Activated naive CD4-positive, alpha-beta T cell treated with anti-CD3 and anti-CD28 coated beads, Interleukin-2, amount 10 ng/mL, durations not matched to agents 7 days and 5 days (primary cell): Measurements from ENCODE around the gene GBA3.

ENCODE experiments used
- CTCF ChIA-PET: fragments of 350-600 bp; sonication (Branson Sonifier 250); formaldehyde crosslinking; loops from one replicate; lab custom pipeline; 2021; ENCODE audit warnings: antibody characterized with exemption; lab: Charles Lee
- DNase-seq: peaks from one replicate; pipeline ENCODE4 v3.0.0-alpha.2; 2020
- H3K27ac Mint-ChIP-seq: one replicate; pipeline ENCODE4 v1.8.0; 2021; ENCODE audit warnings: mild to moderate bottlenecking, moderate library complexity, mixed read lengths
- H3K27me3 Mint-ChIP-seq: one replicate; pipeline ENCODE4 v1.8.0; 2021; ENCODE audit warnings: mild to moderate bottlenecking, mixed read lengths
- H3K36me3 Mint-ChIP-seq: one replicate; pipeline ENCODE4 v1.8.0; 2021; ENCODE audit warnings: mixed read lengths
- H3K4me1 Mint-ChIP-seq: one replicate; pipeline ENCODE4 v1.8.0; 2021; ENCODE audit warnings: mixed read lengths
- H3K4me3 Mint-ChIP-seq: one replicate; pipeline ENCODE4 v1.8.0; 2021; ENCODE audit warnings: mild to moderate bottlenecking, moderate library complexity, mixed read lengths
- H3K9me3 Mint-ChIP-seq: one replicate; pipeline ENCODE4 v1.8.0; 2021; ENCODE audit warnings: mixed read lengths

Gene GBA3

DNA sequence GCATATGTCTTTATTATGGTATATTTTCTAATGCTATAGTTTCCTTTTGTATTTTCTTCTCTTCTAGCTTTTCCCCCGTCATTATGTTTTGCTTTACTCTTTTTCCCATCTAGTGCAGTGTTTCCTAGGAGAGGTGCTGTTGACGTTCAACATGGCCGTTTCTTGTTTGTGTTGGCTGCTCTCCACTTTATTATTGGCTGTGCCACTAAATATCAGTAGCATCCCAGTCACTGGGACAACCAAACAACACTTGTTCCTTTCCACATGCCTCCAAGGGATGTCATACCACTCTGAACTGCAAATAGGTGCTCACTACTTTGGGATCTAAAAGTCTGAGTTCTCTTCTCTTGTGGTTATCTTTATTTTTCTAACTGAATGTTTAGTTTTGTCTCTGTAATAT lies 26.5 kb downstream of the GBA3 start:
- Mint-ChIP-seq H3K27me3 (no peaks in the 10 kb centered on the region), H3K27ac (no peak overlapping the region), H3K9me3 (no peaks in the 10 kb centered on the region), H3K4me1 (no peaks in the 10 kb centered on the region), H3K36me3 (no peaks in the 10 kb centered on the region), H3K4me3 (no peak overlapping the region)
- CTCF ChIA-PET = no interaction called here
- DNase-seq = no peak

DNA sequence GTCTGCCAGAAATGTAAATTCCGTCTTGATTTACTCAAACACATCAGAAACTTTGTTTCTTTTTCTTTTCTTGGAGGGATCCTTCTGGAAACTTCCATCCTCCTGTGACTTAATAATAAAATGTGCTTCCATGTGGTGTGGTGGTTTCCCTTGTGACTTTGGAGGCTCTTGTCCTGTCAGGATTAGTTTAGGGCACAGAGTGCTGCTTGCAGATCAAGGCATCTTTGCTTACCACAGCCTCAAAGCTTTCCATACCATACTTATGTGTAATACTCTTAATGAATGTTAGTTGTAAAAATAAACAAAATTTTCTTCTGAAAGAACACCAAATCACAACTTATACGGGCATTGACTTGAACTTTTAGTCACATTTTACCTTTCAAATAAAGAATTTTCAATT lies 27.4 kb downstream of the GBA3 start:
- Mint-ChIP-seq H3K9me3 (no peaks in the 10 kb centered on the region), H3K36me3 (no peaks in the 10 kb centered on the region), H3K4me3 (no peak overlapping the region), H3K4me1 (no peaks in the 10 kb centered on the region), H3K27me3 (no peaks in the 10 kb centered on the region), H3K27ac (no peak overlapping the region)
- DNase-seq = no peak
- CTCF ChIA-PET = no interaction called here

DNA sequence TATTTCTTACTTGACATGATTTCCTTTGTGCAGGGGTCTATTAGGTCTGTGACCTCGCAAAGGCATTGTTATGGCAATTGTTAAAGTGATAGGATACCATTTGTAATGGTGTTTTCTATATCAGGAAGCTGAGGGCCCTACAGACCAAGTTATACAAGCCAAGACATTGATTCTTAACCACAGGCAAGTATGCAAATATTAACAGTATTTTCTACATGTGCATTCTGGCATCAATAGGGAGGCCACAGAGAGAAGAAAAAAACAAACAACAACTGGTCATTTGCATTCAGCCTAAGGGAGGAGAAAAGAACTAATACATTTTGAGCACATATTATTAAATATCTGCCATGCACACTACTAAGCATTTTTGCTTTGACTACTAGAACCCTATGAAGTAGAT lies 28.5 kb downstream of the GBA3 start:
- H3K36me3 Mint-ChIP-seq = no peaks in the 10 kb centered on the region
- H3K9me3 Mint-ChIP-seq = no peaks in the 10 kb centered on the region
- no peaks in the 10 kb centered on the region for H3K4me1 Mint-ChIP-seq
- H3K4me3 Mint-ChIP-seq = no peak overlapping the region
- CTCF ChIA-PET = interaction anchor here (0.7 kb wide), 1 partner anchor 123 kb away, joined by 4 read pairs; no protein-coding TSS in a partner anchor
- no peak overlapping the region for H3K27ac Mint-ChIP-seq
- DNase-seq = no peak
- no peaks in the 10 kb centered on the region for H3K27me3 Mint-ChIP-seq

DNA sequence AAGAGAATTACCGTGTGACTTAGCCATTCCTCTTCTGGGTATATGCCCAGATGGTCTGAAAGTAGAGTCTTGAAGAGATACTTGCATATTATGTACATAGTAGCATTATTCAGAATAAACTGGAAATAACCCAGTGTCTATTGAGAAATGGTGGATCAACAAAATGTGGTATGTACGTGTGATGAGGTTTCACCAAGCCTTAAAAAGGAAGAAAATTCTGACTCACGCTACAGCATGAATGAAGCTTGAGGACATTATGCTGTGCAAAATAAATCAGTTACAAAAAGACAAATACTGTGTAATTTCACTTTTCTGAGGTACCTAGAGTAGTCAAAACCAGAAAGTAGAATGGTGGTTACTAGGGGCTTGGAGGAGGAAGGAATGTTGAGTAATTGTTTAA lies 37.3 kb downstream of the GBA3 start:
- H3K27ac Mint-ChIP-seq = no peak overlapping the region
- H3K4me1 Mint-ChIP-seq = no peaks in the 10 kb centered on the region
- no peak overlapping the region for H3K4me3 Mint-ChIP-seq
- no peaks in the 10 kb centered on the region for H3K36me3 Mint-ChIP-seq
- CTCF ChIA-PET = no interaction called here
- H3K9me3 Mint-ChIP-seq = no peaks in the 10 kb centered on the region
- DNase-seq = no peak
- no peaks in the 10 kb centered on the region for H3K27me3 Mint-ChIP-seq

DNA sequence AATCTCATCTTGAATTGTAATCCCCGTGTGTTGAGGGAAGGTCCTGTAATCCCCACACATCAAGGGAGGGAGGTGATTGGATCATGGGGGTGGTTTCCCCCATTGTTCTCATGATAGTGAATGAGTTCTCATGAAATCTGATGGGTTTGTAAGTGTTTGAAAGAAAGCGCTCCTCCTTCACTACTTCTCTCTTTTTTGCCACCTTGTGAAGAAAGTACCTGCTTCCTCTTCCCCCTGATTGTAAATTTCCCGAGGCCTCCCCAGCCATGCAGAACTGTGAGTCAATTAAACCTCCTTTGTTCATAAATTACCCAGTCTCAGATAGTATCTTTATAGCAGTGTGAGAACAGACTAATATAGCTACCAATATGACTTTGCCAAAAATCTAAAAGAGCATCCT lies 41.1 kb downstream of the GBA3 start:
- no peak overlapping the region for H3K27ac Mint-ChIP-seq
- no peaks in the 10 kb centered on the region for H3K9me3 Mint-ChIP-seq
- no peaks in the 10 kb centered on the region for H3K4me1 Mint-ChIP-seq
- CTCF ChIA-PET = no interaction called here
- no peak overlapping the region for H3K4me3 Mint-ChIP-seq
- H3K27me3 Mint-ChIP-seq = no peaks in the 10 kb centered on the region
- DNase-seq = no peak
- no peaks in the 10 kb centered on the region for H3K36me3 Mint-ChIP-seq

DNA sequence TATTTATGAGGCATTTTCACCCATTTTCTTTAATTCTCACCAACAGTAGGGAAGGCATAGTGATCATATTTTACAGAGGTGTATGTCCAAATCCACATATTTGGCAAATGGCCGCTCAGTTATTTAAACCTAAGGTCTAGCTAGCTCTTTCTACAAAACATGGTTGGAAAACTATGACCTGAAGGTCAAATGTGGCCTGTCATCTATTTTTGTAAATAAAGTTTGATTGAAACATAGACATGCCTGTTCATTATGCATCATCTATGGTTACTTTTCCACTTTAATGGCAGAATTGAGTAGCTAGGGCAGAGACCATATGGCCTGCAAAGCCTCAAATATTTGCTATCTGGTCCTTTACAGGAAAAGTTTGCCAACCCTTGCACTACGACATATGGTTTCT lies 44.2 kb downstream of the GBA3 start:
- CTCF ChIA-PET = no interaction called here
- no peak for DNase-seq
- no peak overlapping the region for H3K27ac Mint-ChIP-seq
- H3K4me3 Mint-ChIP-seq = no peak overlapping the region
- H3K9me3 Mint-ChIP-seq = no peaks in the 10 kb centered on the region
- no peaks in the 10 kb centered on the region for H3K4me1 Mint-ChIP-seq
- no peaks in the 10 kb centered on the region for H3K27me3 Mint-ChIP-seq
- no peaks in the 10 kb centered on the region for H3K36me3 Mint-ChIP-seq

DNA sequence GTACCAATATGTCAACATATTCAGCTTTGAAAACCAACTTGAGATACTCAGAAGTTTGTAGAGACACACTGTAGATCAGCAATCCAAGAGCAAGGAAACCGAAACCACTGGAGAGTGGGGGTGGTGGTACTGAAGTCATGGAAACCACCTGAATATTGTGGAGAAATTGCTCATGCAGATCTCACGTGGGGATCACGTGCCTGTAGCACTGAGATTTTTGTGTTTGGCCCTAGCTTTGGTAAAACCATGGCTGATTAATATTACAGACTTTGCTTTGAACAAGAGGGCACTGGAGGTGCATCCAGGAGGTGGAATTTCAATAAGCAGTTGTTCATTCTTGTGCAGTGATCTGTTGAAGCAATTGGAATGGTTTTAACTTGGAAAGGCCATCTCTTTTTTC lies 47.2 kb downstream of the GBA3 start:
- Mint-ChIP-seq H3K27me3 (no peaks in the 10 kb centered on the region), H3K27ac (no peak overlapping the region), H3K36me3 (no peaks in the 10 kb centered on the region), H3K4me1 (no peaks in the 10 kb centered on the region), H3K9me3 (no peaks in the 10 kb centered on the region), H3K4me3 (no peak overlapping the region)
- CTCF ChIA-PET = no interaction called here
- no peak for DNase-seq

DNA sequence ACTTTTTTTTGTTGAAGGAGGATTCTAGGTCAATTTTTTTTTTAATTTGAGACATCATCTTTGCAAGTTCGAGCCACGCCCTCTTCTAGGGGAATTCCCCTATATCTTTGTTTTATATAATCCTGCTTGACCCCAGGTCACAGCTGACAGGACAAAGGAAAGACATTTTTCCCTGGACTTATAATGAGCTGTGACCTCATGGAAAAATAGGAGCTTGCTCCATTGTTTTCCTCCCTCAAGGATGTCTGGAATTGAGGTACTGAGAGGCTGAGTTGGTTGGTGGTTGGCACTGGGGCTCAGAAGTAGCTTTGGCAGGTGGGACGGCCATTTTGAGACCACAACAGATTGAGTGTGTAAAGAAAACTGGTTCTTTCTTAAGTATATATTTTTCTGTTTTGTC lies 49.0 kb downstream of the GBA3 start:
- Mint-ChIP-seq H3K27ac (no peak overlapping the region), H3K4me3 (no peak overlapping the region)
- CTCF ChIA-PET = no interaction called here

DNA sequence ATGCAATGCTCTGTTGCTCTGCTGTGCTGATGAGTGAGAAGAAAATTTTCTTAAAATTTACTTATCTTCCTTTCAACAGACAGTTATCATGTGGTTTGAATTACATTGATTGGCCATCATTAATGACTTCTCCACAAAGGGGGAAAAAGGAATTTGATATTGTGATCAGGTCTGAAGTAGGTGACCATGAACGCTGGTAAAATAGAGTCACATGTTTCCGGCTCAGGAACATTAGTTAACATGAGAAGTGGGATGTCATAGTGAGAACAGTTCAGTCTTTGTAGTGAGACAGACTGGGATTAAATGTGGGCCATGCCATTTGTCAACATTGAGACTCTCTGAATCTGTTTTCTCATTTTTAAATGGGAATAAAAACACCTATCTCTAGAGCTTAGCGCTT lies 50.6 kb downstream of the GBA3 start:
- Mint-ChIP-seq H3K4me1 (no peaks in the 10 kb centered on the region), H3K27ac (no peak overlapping the region), H3K36me3 (no peaks in the 10 kb centered on the region), H3K4me3 (no peak overlapping the region), H3K9me3 (no peaks in the 10 kb centered on the region), H3K27me3 (no peaks in the 10 kb centered on the region)
- DNase-seq = no peak
- CTCF ChIA-PET = no interaction called here

More for the DNA sequence above, 49.0 kb downstream of the GBA3 start:
- H3K4me1 Mint-ChIP-seq = no peaks in the 10 kb centered on the region
- no peaks in the 10 kb centered on the region for H3K36me3 Mint-ChIP-seq
- DNase-seq = no peak
- no peaks in the 10 kb centered on the region for H3K27me3 Mint-ChIP-seq
- no peaks in the 10 kb centered on the region for H3K9me3 Mint-ChIP-seq

DNA sequence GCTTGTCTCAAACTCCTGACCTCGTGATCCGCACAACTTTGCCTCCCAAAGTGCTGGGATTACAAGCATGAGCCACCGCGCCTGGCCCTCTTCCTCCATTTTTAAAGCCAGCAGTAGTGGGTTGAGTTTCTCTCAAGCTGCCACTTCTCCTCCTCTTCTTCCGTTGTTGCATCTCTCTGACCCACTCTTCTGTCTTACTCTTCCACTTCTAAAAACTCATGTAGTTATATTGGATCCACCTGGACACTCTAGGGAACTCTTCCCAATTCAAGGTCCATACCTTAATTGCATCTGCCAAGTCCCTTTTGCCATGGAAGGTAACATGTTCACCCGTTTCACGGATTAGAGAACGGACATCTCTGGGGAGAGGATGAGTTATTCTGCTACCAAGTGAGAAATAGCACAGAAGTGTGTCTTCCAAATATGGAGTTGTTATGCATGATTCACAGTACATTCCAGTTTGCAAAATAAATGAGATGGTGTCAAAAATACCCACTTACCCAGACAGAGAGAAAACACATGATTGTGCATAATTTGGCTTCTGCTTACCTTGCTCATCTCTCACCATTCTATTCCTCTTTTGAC lies 51.8 kb downstream of the GBA3 start:
- Mint-ChIP-seq H3K4me1 (no peaks in the 10 kb centered on the region), H3K27ac (no peak overlapping the region), H3K9me3 (no peaks in the 10 kb centered on the region), H3K4me3 (no peak overlapping the region), H3K27me3 (no peaks in the 10 kb centered on the region), H3K36me3 (no peaks in the 10 kb centered on the region)
- DNase-seq = no peak
- CTCF ChIA-PET = no interaction called here

DNA sequence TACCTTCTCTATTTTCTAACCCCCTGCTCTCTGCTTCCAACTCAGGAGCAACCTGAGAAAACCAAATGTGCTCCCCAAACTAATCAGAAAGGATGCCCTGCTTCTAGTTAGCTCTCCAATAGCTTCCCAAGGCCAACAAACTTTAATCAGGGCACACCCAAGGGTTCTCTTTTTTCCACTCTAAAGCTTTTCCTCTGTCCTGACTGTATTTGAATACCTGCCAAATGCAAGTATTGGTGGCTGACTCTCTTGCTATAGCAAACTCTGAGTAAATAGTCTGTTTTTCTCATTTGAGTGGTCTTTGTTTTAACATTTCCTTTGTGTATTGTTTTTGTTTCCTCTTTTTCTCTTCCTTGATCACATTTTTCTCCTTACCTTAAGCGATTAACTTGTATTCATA lies 52.5 kb downstream of the GBA3 start:
- Mint-ChIP-seq H3K36me3 (no peaks in the 10 kb centered on the region), H3K27me3 (no peaks in the 10 kb centered on the region), H3K9me3 (no peaks in the 10 kb centered on the region), H3K4me3 (no peak overlapping the region), H3K4me1 (no peaks in the 10 kb centered on the region), H3K27ac (no peak overlapping the region)
- DNase-seq = no peak
- CTCF ChIA-PET = no interaction called here

DNA sequence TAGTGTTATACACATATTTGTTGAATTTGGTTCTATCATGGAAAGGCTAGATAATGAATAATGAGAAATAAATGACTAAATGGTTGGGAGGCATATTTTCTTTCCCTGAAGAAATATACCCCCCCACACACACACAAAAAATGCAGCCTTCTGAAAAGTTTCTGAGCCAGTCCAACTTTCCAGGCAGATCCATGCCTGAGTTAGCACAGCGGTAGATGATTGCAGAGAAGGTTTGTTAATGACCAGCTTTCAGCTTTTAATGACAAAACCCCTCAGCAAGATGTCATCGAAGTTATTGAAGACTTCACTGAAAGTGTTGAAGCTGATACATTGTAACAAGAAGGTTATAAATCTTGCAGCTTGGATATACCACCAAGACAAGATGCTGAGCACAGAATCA lies 61.4 kb downstream of the GBA3 start:
- Mint-ChIP-seq H3K9me3 (no peaks in the 10 kb centered on the region), H3K4me3 (no peak overlapping the region), H3K36me3 (no peaks in the 10 kb centered on the region), H3K4me1 (no peaks in the 10 kb centered on the region), H3K27ac (no peak overlapping the region), H3K27me3 (no peaks in the 10 kb centered on the region)
- CTCF ChIA-PET = no interaction called here
- DNase-seq = no peak

DNA sequence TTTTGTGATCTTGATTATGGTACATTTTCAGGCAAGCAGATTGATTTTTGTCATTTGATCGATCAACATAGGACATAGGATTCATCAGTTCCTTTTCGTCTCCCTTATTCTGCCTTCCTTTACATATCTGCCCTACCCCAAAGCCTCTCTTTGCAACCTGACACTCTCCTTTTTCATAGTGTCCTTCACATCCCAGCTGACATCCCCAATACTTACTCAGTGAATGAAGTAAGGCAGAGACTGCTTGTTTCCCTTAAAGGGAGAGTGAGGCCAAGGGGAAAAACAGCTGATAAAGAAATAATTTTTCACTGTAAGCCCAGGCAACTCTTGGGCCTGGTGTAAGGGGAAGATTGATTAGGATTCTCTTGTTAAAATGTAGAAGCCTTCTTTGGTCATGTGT lies 69.8 kb downstream of the GBA3 start:
- peaks cover 15% of the 10 kb centered on the region for H3K4me1 Mint-ChIP-seq
- no peak overlapping the region for H3K27ac Mint-ChIP-seq
- no peaks in the 10 kb centered on the region for H3K27me3 Mint-ChIP-seq
- DNase-seq = no peak
- H3K36me3 Mint-ChIP-seq = no peaks in the 10 kb centered on the region
- CTCF ChIA-PET = no interaction called here
- H3K4me3 Mint-ChIP-seq = no peak overlapping the region
- H3K9me3 Mint-ChIP-seq = no peaks in the 10 kb centered on the region

DNA sequence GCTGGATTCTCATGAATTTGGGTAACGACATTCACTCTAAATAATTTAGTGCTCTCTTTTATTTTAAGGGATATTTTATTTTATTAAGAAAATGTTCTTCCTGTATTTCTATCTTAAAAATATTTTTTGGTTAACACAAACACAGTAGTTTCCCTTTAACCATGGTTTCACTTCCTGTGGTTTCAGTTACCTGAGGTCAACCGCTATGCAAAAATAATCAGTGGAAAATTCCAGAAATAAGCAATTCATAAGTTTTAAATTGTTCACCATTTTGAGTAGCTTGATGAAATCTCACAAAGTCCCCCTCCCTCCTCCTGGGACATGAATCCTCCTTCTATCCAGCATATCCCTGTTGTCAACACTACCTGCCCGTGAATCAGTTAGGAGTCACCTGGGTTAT lies 71.4 kb downstream of the GBA3 start:
- no peaks in the 10 kb centered on the region for H3K9me3 Mint-ChIP-seq
- no peak for DNase-seq
- no peaks in the 10 kb centered on the region for H3K36me3 Mint-ChIP-seq
- no peak overlapping the region for H3K4me3 Mint-ChIP-seq
- no peaks in the 10 kb centered on the region for H3K27me3 Mint-ChIP-seq
- no peak overlapping the region for H3K27ac Mint-ChIP-seq
- CTCF ChIA-PET = no interaction called here
- peaks cover 15% of the 10 kb centered on the region for H3K4me1 Mint-ChIP-seq

DNA sequence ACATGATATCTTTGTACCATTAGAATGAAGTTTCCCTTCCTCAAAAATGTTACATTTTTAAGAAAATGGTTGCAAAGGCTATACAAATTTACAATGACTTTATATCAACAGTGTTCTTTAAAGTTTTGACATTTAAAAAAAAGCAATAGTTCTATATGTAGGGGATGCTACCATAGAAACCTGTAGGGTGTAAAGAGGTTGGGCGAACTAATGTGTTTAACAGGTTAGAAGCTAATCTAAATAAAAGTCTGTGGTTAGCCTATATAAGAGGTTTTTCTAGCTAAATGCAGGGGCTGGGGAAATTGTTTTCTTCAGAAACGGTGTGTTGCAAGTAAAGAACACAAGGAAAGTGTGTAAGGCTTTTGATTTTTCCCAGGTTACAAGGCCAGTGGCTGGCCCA lies 73.3 kb downstream of the GBA3 start:
- no peak overlapping the region for H3K27ac Mint-ChIP-seq
- H3K27me3 Mint-ChIP-seq = no peaks in the 10 kb centered on the region
- CTCF ChIA-PET = no interaction called here
- no peak overlapping the region for H3K4me3 Mint-ChIP-seq
- no peak for DNase-seq
- peaks cover 15% of the 10 kb centered on the region for H3K4me1 Mint-ChIP-seq
- H3K36me3 Mint-ChIP-seq = no peaks in the 10 kb centered on the region
- no peaks in the 10 kb centered on the region for H3K9me3 Mint-ChIP-seq
